SH-SY5Y (cell line): ENCODE measurements around the gene TNKS2.

Experiments
- GATA2 ChIP-seq: IDR thresholded peaks from 2 replicates; pipeline ENCODE4 v1.6.1; 2011; ENCODE audit warnings: mild to moderate bottlenecking, low read depth, low read length
- GATA3 ChIP-seq: IDR thresholded peaks from 2 replicates; pipeline ENCODE4 v1.6.1; 2011; ENCODE audit warnings: low read depth, mild to moderate bottlenecking, low read length, moderate library complexity

TNKS2 gene

GRCh38 chr10:91907914-91908336 is 109.7 kb downstream of the TNKS2 start:
- no peak for TF ChIP-seq GATA2

DNA sequence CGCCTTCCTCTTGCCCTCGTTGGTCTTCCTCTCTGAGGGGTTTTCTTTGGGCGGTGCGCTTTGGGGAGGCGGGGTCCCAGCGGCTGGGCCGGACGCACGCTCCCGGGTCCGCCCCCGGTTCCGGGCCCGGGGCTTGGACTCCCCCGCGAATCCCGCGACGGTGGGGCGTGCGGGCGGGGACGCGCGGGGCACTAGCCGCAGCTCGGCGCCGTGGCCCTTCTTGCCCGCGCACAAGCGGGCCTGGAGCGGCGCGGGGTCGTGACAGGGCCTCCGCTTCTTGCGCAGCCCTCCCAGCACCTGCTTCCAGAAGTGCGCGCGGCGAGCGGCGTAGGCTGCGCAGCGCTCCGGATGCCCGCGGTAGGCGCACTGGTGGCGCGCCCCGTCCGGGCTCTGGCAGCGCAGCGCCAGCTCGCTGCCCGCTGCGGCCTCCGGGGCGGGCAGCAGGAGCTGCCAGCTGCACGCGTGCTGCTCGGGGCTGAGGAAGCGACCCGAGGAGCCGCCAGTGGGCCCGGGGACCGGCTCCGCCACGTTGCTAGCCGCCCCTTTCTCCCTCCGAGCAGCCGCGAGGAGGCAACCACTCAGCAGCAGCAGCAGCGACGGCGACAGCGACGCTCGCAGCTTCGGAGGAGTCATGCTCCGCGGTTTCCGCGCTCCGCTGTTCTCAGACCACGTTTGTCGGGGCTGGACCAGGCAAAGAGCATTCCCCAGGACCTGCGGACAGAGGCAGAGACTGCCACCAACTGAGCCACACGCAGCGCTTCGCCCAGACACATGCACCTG is 110.3 kb downstream of the TNKS2 start:
- no peak for TF ChIP-seq GATA3
- no peak for TF ChIP-seq GATA2

DNA sequence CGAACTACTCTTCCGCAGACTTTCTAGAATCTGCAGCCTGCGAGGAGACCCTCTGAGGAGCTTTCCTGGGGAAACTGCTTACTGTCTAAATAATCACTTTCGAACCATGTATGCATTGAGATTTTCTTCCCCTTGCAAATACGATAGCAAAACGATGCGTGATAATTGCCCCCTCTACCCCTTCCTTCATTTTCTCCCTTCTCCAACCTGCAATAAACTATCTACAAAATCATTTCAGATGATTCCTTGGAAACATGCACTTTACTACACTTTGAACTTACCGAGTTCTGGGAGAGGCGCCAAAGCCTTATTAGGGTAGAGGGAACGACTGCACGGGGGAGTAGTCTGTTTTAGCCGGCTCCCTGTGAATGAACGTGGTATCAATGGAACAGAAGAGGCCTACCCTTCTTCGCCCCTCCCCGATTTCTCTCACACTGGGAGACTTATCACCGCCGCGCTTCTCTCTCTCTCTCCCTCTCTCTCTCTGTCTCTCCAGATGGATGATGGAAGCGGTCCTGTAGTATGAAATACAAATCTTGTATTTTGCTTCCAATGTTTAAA is 111.0 kb downstream of the TNKS2 start, which contains the start of gene FGFBP3:
TSS of gene FGFBP3 (minus strand) at position 370 of the 561 bp plus-strand sequence. CDS start 517 bp downstream, outside the sequence.
- TF ChIP-seq GATA2 (peak; percentile 34; the same call in 1 of the 2 replicates), GATA3 (no peak)

DNA sequence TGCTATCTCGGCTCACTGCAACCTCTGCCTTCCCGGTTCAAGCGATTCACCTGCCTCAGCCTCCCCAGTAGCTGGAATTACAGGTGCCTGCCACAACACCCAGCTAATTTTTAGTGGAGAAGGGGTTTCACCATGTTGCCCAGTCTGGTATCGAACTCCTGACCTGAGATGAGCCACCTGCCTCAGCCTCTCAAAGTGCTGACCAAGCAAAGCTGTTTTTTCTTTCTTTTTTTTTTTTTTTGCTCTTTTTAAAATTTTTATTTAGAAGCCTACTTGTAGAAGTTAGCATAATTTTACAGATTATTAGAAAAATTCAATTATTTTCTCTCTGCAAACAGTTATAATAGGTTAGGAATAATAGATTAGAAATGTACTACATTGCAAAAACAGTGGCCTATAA is 112.2 kb downstream of the TNKS2 start:
- TF ChIP-seq GATA2 (no peak), GATA3 (no peak)
